MM.1S (cell line): Measurements from ENCODE around the gene RCAN1.

Source experiments
- EZH2 ChIP-seq: fragments of 300-600 bp; sonication (generic); optimal IDR thresholded peaks from 2 replicates; pipeline ENCODE3; 2017; ENCODE audit warnings: low read depth, mild to moderate bottlenecking, antibody characterized with exemption, low read length, mixed read lengths
- EZH2phosphoT487 ChIP-seq: fragments of 300-600 bp; sonication (generic); IDR thresholded peaks from 2 replicates; pipeline ENCODE4 v1.6.1; 2018; ENCODE audit warnings: antibody characterized with exemption, low read length
- TF ChIP-seq, protein P1 (sequence below): fragments of 300-600 bp; sonication (generic); IDR thresholded peaks from 2 replicates; pipeline ENCODE4 v1.5.1; 2016; ENCODE audit warnings: antibody characterized with exemption, low read length, mixed read lengths

DNA sequence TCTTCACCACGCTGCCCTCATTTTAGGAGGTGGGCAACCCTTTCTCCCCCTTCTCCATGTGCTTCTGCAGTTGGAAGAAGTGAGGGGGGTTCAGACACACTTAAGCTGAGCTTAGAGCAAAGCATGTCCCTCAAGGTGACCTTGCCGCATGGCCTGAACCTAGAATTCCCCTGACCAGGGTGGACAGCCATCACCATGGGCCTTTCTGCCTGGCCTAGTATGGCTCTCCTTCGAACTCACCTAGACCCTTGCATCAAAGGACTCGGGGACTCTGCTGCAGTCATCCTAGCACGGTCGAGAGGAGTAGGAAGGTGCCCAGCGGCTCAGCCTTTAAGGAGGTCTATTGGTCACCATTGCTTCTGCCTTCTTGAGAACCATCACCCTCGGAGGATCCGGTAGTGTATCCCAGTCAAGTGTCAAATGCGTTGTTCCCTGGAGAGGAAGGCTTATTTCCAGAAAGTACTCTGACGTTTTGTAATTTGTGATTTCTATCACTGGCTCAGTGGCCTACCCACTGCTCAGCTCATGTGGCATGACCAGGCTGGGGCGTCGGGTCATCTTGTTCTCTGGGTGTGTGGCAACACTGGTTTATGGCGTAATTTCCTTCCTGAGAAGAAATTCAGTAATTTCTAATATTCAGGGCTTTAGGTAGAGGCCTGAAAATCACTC lies 103.0 kb downstream of the RCAN1 start, which contains the start of gene KCNE1:
- TF ChIP-seq, protein P1, sequence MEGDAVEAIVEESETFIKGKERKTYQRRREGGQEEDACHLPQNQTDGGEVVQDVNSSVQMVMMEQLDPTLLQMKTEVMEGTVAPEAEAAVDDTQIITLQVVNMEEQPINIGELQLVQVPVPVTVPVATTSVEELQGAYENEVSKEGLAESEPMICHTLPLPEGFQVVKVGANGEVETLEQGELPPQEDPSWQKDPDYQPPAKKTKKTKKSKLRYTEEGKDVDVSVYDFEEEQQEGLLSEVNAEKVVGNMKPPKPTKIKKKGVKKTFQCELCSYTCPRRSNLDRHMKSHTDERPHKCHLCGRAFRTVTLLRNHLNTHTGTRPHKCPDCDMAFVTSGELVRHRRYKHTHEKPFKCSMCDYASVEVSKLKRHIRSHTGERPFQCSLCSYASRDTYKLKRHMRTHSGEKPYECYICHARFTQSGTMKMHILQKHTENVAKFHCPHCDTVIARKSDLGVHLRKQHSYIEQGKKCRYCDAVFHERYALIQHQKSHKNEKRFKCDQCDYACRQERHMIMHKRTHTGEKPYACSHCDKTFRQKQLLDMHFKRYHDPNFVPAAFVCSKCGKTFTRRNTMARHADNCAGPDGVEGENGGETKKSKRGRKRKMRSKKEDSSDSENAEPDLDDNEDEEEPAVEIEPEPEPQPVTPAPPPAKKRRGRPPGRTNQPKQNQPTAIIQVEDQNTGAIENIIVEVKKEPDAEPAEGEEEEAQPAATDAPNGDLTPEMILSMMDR: no peak
- TF ChIP-seq EZH2: no peak
- no peak for TF ChIP-seq EZH2phosphoT487
